ENCODE data around the gene MCCC1. TPM values are rescaled to one million over a fixed set of nuclear protein-coding genes. Genes with fewer than 3 reads are reported as not detected.

MCCC1 gene
- total RNA-seq, 1 experiment from 2014 or later, result 12.6 TPM

- Histone ChIP-seq H3K9me3 (ENCODE audit: control insufficient read depth in 1 of 2, insufficient read depth in 1 of 2, low read depth in 1 of 2, low read length in 2 of 2) (no peaks in the 10 kb centered on the region), H3K4me3 (replicated peaks in 1 of 2; ENCODE audit: low read depth in 1 of 2, low read length in 2 of 2) (no peak overlapping the region), H3K27me3 (ENCODE audit: insufficient read depth, low read length) (no peaks in the 10 kb centered on the region), H3K79me2 (ENCODE audit: insufficient read depth, low read length) (no peaks in the 10 kb centered on the region), H3K4me1 (ENCODE audit: control insufficient read depth in 1 of 2, insufficient read depth in 2 of 2, low read length in 2 of 2) (no peaks in the 10 kb centered on the region), H3K4me2 (ENCODE audit: low read length) (no peak overlapping the region), H3K36me3 (ENCODE audit: control insufficient read depth in 1 of 2, insufficient read depth in 2 of 2, low read length in 2 of 2) (peaks cover 2 to 3% of the 10 kb centered on the region in 2 experiments; a peak in 3 of 4 replicates), H3K9ac (ENCODE audit: low read length) (no peak overlapping the region), H2AFZ (ENCODE audit: low read depth, low read length, poor library complexity, severe bottlenecking) (no peak overlapping the region), H3K9me2 (ENCODE audit: insufficient read depth) (no peaks in the 10 kb centered on the region), H4K20me1 (ENCODE audit: insufficient read depth) (no peaks in the 10 kb centered on the region), H3K27ac (ENCODE audit: low read depth, low read length) (no peak overlapping the region)
- ChIA-PET POLR2A (no interaction called here), CTCF (interaction anchor here (1.2 to 1.5 kb wide), 4 partner anchors 11 to 37 kb away, joined by 3 to 9 read pairs (median 4); partner anchors contain the start of gene MCCC1), RAD21 (ENCODE audit: low non-redundant PET in 1 of 2, low total read pairs in 2 of 2, uncharacterized antibody in 2 of 2, unreplicated experiment in 2 of 2) (interaction anchor here in 1 of 2 experiments (0.7 kb wide), 1 partner anchor 375 kb away, joined by 3 read pairs; no protein-coding TSS in a partner anchor)
- DNase-seq (ENCODE audit: low read depth, low spot score), result no peak
- BruUV-seq (replicated peaks), result no TSS peak
- intact Hi-C loops (cut with micrococcal nuclease), result no loop called here
- ATAC-seq, result peak; percentile 64
- TF ChIP-seq RAD21 (IDR thresholded peaks at IDR 0.05; ENCODE audit: low read depth) (peak; percentile 23; the same call in 1 of the 2 replicates), FOSL1 (IDR thresholded peaks at IDR 0.05; ENCODE audit: low read depth) (no peak), CTCF (IDR thresholded peaks at IDR 0.05 in 2 of 3, conservative IDR thresholded peaks at IDR 0.05 in 1 of 3; ENCODE audit: borderline replicate concordance in 1 of 3, insufficient read depth in 1 of 3, low read depth in 2 of 3, low read length in 2 of 3) (peak; percentile 3 to 65 (median 65); a peak in 4 of 6 replicates), SP1 (IDR thresholded peaks at IDR 0.05; ENCODE audit: low read depth) (no peak), ZFX (IDR thresholded peaks at IDR 0.05) (no peak), EZH2phosphoT487 (IDR thresholded peaks at IDR 0.05; ENCODE audit: borderline replicate concordance) (no peak), JUND (IDR thresholded peaks at IDR 0.05) (no peak)
Measured at GRCh38 chr3:183085634-183086390, 13.5 kb downstream of the MCCC1 start.
